Hematopoietic multipotent progenitor cell treated with erythropoietin and hydrocortisone succinate and interleukin-3 and kit ligand, for 15 days (in vitro differentiated cells): ENCODE results near the gene AXL.
A peak's percentile ranks its signal among the peaks of the same experiment; 100 is the strongest.
"Not testable (repeated sequence)": the region's sequence is repeated elsewhere in the genome, so short reads cannot be mapped to it uniquely, and the experiment has no call there.

ENCODE experiments used
- DNase-seq: peaks from one replicate; pipeline ENCODE4 v3.0.0-alpha.2; 2015; ENCODE audit warnings: low spot score

The AXL gene

GRCh38 chr19:41276231-41276630 lies 57.2 kb downstream of the AXL start:
- no peak for DNase-seq

- no peak for DNase-seq
These were observed 59.5 kb downstream of the AXL start for GRCh38 chr19:41278478-41278877.

GRCh38 chr19:41288673-41289530 lies 69.9 kb downstream of the AXL start:
- no peak for DNase-seq

DNA sequence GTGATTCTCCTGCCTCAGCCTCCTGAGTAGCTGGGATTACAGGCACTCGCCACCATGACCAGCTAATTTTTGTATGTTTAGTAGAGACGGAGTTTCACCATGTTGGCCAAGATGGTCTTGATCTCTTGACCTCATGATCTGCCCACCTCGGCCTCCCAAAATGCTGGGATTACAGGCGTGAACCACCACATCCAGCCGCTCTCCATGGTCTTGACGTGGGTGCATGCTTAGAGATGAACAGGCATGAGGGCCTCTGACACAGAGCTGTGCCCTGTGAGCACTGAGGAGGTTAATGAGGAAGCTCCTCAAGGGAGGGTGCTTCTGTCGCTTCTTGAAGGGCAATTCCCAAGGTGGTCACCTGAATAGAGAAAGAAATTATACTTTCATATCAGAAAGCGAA lies 70.8 kb downstream of the AXL start:
- DNase-seq: not testable (repeated sequence)

- no peak for DNase-seq
These were observed 75.4 kb downstream of the AXL start for GRCh38 chr19:41294393-41294792.

GRCh38 chr19:41295499-41295898 lies 76.5 kb downstream of the AXL start:
- DNase-seq: no peak

GRCh38 chr19:41296433-41296871 lies 77.4 kb downstream of the AXL start:
- DNase-seq: no peak

- no peak for DNase-seq
These were observed 78.8 kb downstream of the AXL start for GRCh38 chr19:41297628-41298347.

DNA sequence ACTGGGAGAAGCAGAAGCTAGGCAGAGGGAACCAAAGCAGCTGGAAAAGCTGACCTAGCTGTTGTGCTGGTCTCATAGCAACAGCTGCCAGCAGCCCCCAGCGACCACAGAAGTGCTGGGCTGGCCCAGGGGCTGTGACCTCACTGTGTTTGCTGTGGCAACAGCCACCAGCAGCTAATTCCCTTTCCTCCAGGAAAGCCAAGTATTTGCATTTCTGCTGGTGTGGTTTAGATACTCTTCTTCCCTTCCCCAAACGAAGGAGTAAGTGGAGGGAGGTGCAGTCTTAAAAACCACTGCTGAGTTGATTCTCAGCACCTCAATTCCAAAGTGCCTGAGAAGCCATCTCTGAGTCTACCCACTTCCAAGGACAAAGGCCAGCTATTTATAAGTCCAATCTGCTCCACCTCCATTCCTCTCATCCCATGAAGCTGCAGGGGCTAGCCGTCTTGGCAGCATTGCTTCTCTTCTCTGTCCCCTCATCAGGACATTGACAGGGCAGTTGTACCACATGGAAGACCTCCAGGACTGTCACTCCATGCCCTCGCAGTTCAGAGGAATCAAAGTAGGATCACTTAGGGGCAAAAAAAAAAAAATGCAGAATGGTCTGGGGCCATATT lies 79.4 kb downstream of the AXL start:
- DNase-seq: no peak

GRCh38 chr19:41299046-41299754 lies 80.2 kb downstream of the AXL start:
- no peak for DNase-seq

DNA sequence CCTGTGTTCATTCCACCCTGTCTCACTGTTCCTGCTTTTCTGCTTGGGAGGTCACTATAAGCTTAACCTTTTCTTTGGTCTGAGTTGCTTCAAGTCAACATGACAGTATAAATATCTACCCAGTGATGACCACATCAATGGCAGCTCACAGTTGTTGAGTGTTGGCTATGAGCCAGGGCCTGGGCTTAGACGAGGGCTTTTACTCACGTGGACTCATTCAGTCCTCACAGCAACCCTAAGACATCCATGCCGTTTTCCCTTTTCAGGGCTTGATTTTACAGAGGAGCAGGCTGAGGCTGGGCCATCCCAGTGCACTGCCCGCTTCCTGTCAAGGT lies 80.7 kb downstream of the AXL start:
- peak; percentile 14 for DNase-seq

- no peak for DNase-seq
These were observed 81.5 kb downstream of the AXL start for GRCh38 chr19:41300555-41300954.

DNA sequence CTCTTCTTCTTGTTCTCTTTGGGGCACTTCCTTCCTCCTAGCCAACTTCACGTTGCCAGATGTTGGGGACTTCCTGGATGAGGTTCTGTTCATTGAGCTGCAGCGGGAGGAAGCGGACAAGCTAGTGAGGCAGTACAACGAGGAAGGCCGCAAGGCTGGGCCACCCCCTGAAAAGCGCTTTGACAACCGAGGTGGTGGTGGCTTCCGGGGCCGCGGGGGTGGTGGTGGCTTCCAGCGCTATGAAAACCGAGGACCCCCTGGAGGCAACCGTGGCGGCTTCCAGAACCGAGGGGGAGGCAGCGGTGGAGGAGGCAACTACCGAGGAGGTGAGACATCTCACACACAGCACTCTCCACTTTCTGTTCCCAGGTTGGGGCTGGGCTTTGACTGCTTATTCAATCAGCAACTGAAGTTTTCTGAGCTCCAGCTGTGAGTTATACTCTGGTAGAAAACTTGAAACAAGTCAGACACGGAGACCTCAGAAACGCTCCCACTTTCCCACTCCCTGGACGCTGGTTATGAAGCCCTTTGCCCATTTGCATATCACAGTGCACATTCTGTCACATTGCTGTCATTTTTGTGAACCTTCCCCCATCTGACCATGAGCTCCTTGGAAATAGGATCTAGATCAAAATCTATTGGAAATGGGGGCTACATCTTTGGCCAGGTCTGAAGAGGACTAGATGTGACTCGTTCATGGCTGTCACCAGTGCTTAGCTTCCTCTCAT lies 83.8 kb downstream of the AXL start:
- DNase-seq: no peak

DNA sequence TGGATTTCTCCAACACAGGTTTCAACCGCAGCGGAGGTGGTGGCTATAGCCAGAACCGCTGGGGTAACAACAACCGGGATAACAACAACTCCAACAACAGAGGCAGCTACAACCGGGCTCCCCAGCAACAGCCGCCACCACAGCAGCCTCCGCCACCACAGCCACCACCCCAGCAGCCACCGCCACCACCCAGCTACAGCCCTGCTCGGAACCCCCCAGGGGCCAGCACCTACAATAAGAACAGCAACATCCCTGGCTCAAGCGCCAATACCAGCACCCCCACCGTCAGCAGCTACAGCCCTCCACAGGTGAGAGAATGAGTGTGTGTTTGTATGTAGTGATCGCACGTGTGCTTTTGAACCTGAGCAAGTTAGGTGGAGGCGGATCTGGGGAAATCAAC lies 84.9 kb downstream of the AXL start:
- no peak for DNase-seq

DNA sequence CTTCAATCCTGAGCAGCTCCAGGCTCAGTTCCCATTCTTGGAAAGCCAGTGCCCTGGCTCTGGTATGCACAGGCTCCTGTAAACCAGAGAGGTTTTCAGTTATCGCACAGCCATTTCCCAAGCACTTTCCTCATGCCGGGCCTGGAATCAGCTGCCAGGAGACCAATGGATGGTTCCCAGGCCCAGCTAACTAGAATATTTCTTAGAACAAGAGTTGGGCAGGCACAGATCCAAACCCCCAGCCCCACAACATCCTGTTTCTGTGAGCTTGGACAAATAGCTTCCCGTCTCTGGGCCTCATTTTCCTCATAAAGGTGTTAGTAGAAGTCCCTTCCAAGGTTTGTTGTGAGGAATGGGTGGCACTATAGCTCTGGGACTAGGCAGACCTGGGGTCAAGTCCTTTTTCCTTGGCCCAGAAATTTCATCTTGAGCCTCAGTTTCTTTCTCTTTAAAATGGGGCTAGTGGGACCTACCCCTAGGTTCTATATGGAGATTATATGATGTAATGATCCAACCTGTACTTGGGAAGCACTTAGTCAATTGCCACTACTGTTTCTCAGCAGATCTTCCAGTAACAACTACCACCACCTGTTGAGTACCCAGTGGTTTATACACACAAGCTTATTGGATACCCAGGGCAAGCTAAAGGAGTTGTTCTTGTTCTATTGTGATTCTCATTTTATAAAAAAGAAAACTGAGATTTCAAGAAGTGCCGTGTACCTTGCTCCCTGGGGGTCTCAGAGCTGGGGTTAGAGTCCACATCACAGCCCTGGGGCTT lies 85.9 kb downstream of the AXL start:
- DNase-seq: no peak

DNA sequence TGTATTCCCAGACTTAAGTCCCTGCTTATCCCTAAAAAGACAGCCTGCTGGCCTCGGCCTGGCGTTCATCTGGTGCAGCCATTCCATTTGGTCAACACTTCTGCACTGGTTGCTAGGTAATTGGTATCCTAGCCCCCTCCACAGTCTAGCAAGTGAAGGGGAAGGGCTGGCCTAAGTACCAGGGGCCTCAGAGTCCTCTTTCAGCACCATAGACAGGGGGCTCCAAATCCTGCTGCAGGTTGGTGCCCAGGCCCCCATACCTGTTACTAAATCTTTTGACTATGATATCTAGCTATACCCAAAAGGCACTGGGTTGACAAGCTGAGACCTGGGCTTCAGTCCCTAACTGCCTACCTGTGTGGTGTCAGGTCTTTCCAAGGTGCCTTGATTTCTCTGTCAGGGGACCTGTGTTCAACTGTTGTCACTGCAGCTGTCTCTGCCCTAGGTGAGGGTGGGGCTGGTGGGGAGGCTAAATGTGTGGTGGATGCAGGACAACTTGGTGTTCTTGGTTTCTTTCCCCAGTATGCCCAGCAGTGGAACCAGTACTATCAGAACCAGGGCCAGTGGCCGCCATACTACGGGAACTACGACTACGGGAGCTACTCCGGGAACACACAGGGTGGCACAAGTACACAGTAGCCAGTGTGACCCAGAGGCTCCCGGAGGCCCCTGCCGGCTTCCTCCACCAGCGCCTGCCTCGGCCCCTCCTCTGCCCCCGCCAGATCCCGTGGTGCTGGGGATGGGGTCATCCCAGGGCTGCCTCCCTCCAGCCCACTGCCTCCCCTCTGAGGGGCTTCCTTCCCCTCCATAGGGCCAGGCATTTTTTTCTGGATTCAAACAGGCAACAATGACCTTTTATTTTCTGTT lies 87.1 kb downstream of the AXL start:
- DNase-seq: no peak

GRCh38 chr19:41307090-41307875 lies 88.3 kb downstream of the AXL start:
- DNase-seq: no peak

DNA sequence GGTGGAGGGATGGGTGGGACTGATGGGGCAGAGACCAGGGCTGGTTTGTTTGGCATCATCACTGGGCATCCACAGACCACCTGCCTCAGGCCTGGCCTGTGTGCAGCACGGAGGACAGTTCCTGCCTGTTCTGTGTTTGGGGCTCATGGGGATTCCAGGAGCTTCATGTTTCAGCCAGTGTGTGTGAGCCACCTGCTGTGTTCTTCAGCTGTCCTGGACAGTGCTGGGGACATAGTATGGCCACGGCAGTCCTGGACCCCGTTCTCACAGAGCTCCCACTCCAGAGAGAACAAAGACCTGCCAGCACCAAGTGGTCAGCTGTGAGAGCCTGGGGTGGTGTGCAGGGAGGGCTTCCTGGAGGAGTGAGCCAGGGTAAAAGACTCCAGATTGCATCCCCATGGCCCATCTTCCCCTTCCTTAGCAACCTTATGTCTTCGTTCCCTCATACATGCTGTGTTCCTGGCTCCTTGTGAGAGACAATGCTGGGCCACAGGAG lies 89.0 kb downstream of the AXL start:
- no peak for DNase-seq
